HUES48 (cell line): ENCODE data around the gene TKT.
"Not testable (repeated sequence)": the region's sequence is repeated elsewhere in the genome, so short reads cannot be mapped to it uniquely, and the experiment has no call there.

Source experiments
- H3K27ac ChIP-seq: one replicate; pipeline ENCODE4 v1.7.0; 2013; ENCODE audit warnings: low read depth, low read length, inconsistent platforms
- H3K27me3 ChIP-seq: 2 replicates; pipeline ENCODE4 v1.6.1; 2013; ENCODE audit warnings: mild to moderate bottlenecking, low read length; ENCODE audit not compliant: control insufficient read depth, insufficient read depth
- H3K36me3 ChIP-seq: 2 replicates; pipeline ENCODE4 v1.6.1; 2013; ENCODE audit warnings: low read length; ENCODE audit not compliant: control insufficient read depth, insufficient read depth
- H3K4me1 ChIP-seq: 2 replicates; pipeline ENCODE4 v1.6.1; 2013; ENCODE audit warnings: mild to moderate bottlenecking, low read length; ENCODE audit not compliant: control insufficient read depth, insufficient read depth
- H3K4me3 ChIP-seq: 2 replicates; pipeline ENCODE4 v1.5.1; 2013; ENCODE audit warnings: mild to moderate bottlenecking, low read depth, low read length
- H3K9ac ChIP-seq: 2 replicates; pipeline ENCODE4 v1.6.1; 2013; ENCODE audit warnings: mild to moderate bottlenecking, low read depth, low read length, moderate library complexity
- H3K9me3 ChIP-seq: 2 replicates; pipeline ENCODE4 v1.6.1; 2013; ENCODE audit warnings: low read length; ENCODE audit not compliant: control insufficient read depth, insufficient read depth

Gene TKT

GRCh38 chr3:53278667-53279066 lies 22.8 kb upstream of the TKT start:
- H3K9ac ChIP-seq: no peak overlapping the region
- no peaks in the 10 kb centered on the region for H3K27me3 ChIP-seq
- no peaks in the 10 kb centered on the region for H3K9me3 ChIP-seq
- no peak overlapping the region for H3K4me3 ChIP-seq
- no peak overlapping the region for H3K27ac ChIP-seq
- H3K4me1 ChIP-seq: peaks cover 13% of the 10 kb centered on the region
- no peaks in the 10 kb centered on the region for H3K36me3 ChIP-seq

- Histone ChIP-seq H3K36me3 (no peaks in the 10 kb centered on the region), H3K4me1 (peaks cover 19% of the 10 kb centered on the region), H3K9ac (no peak overlapping the region), H3K27me3 (no peaks in the 10 kb centered on the region), H3K27ac (no peak overlapping the region), H3K9me3 (no peaks in the 10 kb centered on the region), H3K4me3 (no peak overlapping the region)
These were observed 19.2 kb upstream of the TKT start for GRCh38 chr3:53274938-53275605.

GRCh38 chr3:53273146-53273670 lies 17.4 kb upstream of the TKT start:
- Histone ChIP-seq H3K9ac (no peak overlapping the region), H3K27me3 (no peaks in the 10 kb centered on the region), H3K36me3 (no peaks in the 10 kb centered on the region), H3K4me3 (no peak overlapping the region), H3K4me1 (peaks cover 19% of the 10 kb centered on the region), H3K27ac (no peak overlapping the region), H3K9me3 (no peaks in the 10 kb centered on the region)

GRCh38 chr3:53269888-53270880 lies 14.4 kb upstream of the TKT start:
- no peaks in the 10 kb centered on the region for H3K36me3 ChIP-seq
- H3K4me3 ChIP-seq: no peak overlapping the region
- H3K27me3 ChIP-seq: no peaks in the 10 kb centered on the region
- peaks cover 15% of the 10 kb centered on the region for H3K4me1 ChIP-seq
- peak overlapping the region; percentile 56 for H3K9ac ChIP-seq
- no peaks in the 10 kb centered on the region for H3K9me3 ChIP-seq
- peak overlapping the region; percentile 94 for H3K27ac ChIP-seq

GRCh38 chr3:53269193-53269592 lies 13.4 kb upstream of the TKT start:
- H3K9me3 ChIP-seq, H3K36me3 ChIP-seq, H3K4me3 ChIP-seq, H3K27me3 ChIP-seq: not testable (repeated sequence)
- H3K4me1 ChIP-seq: peaks cover 16% of the 10 kb centered on the region
- peak overlapping the region; percentile 56; the same call in 1 of the 2 replicates for H3K9ac ChIP-seq
- H3K27ac ChIP-seq: peak overlapping the region; percentile 94

- Histone ChIP-seq H3K4me1 (peaks cover 16% of the 10 kb centered on the region), H3K4me3 (no peak overlapping the region), H3K27ac (no peak overlapping the region), H3K36me3 (no peaks in the 10 kb centered on the region), H3K9ac (no peak overlapping the region), H3K9me3 (no peaks in the 10 kb centered on the region), H3K27me3 (no peaks in the 10 kb centered on the region)
These were observed 11.9 kb upstream of the TKT start for GRCh38 chr3:53267766-53268165.

GRCh38 chr3:53264718-53265117 lies 8.9 kb upstream of the TKT start:
- Histone ChIP-seq H3K27me3 (no peaks in the 10 kb centered on the region), H3K9ac (no peak overlapping the region), H3K4me1 (peaks cover 10% of the 10 kb centered on the region), H3K36me3 (no peaks in the 10 kb centered on the region), H3K4me3 (no peak overlapping the region), H3K27ac (no peak overlapping the region), H3K9me3 (no peaks in the 10 kb centered on the region)

- H3K9ac ChIP-seq: no peak overlapping the region
- no peak overlapping the region for H3K27ac ChIP-seq
- H3K4me1 ChIP-seq: peaks cover 16% of the 10 kb centered on the region
- H3K9me3 ChIP-seq: no peaks in the 10 kb centered on the region
- H3K36me3 ChIP-seq: no peaks in the 10 kb centered on the region
- no peaks in the 10 kb centered on the region for H3K27me3 ChIP-seq
- H3K4me3 ChIP-seq: no peak overlapping the region
These were observed 8.1 kb upstream of the TKT start for GRCh38 chr3:53263907-53264306.

GRCh38 chr3:53261712-53262111 lies 5.9 kb upstream of the TKT start:
- H3K4me3 ChIP-seq: no peak overlapping the region
- H3K36me3 ChIP-seq: no peaks in the 10 kb centered on the region
- peaks cover 25% of the 10 kb centered on the region for H3K4me1 ChIP-seq
- no peak overlapping the region for H3K9ac ChIP-seq
- H3K9me3 ChIP-seq: no peaks in the 10 kb centered on the region
- no peak overlapping the region for H3K27ac ChIP-seq
- peaks cover 3% of the 10 kb centered on the region; the same call in 1 of the 2 replicates for H3K27me3 ChIP-seq

GRCh38 chr3:53260286-53260785 lies 4.5 kb upstream of the TKT start:
- Histone ChIP-seq H3K9me3 (no peaks in the 10 kb centered on the region), H3K36me3 (no peaks in the 10 kb centered on the region), H3K27ac (peak overlapping the region; percentile 99), H3K27me3 (peaks cover 3% of the 10 kb centered on the region; the same call in 1 of the 2 replicates), H3K9ac (no peak overlapping the region), H3K4me3 (no peak overlapping the region), H3K4me1 (peaks cover 25% of the 10 kb centered on the region)
